KMS-11 (cell line): Measurements from ENCODE around the gene RNF8.

Experiments
- H2AFZ ChIP-seq: fragments of 200-600 bp; sonication (generic); 2 replicates; pipeline ENCODE4 v1.6.1; 2016; ENCODE audit warnings: antibody characterized with exemption, mixed run types, low read depth
- H3K27ac ChIP-seq: fragments of 200-600 bp; sonication (generic); 2 replicates; pipeline ENCODE4 v1.6.1; 2016; ENCODE audit warnings: mild to moderate bottlenecking, mixed run types
- H3K27me3 ChIP-seq: fragments of 200-600 bp; sonication (generic); 2 replicates; pipeline ENCODE4 v1.6.1; 2017; ENCODE audit warnings: mild to moderate bottlenecking, low read depth, mixed run types, moderate library complexity; ENCODE audit not compliant: insufficient read depth
- H3K36me3 ChIP-seq: fragments of 200-600 bp; sonication (generic); 2 replicates; pipeline ENCODE4 v1.6.1; 2017; ENCODE audit warnings: mild to moderate bottlenecking, mixed run types; ENCODE audit not compliant: insufficient read depth
- H3K4me1 ChIP-seq: fragments of 200-600 bp; sonication (generic); 2 replicates; pipeline ENCODE4 v1.6.1; 2016; ENCODE audit warnings: mild to moderate bottlenecking, low read depth, mixed run types; ENCODE audit not compliant: poor library complexity, severe bottlenecking
- H3K4me2 ChIP-seq: fragments of 200-600 bp; sonication (generic); 2 replicates; pipeline ENCODE4 v1.7.0; 2016; ENCODE audit warnings: mild to moderate bottlenecking, mixed run types
- H3K4me3 ChIP-seq: fragments of 200-600 bp; sonication (generic); IDR thresholded peaks from 2 replicates; pipeline ENCODE4 v1.6.1; 2017; ENCODE audit warnings: low read depth, low read length, mixed read lengths; ENCODE audit not compliant: insufficient read depth
- H3K79me2 ChIP-seq: fragments of 200-600 bp; sonication (generic); 2 replicates; pipeline ENCODE4 v1.6.1; 2016; ENCODE audit warnings: low read depth, mixed run types; ENCODE audit not compliant: insufficient read depth
- H3K9ac ChIP-seq: fragments of 200-600 bp; sonication (generic); 2 replicates; pipeline ENCODE4 v1.6.1; 2016; ENCODE audit warnings: mild to moderate bottlenecking, mixed run types
- H4K20me1 ChIP-seq: fragments of 200-600 bp; sonication (generic); 2 replicates; pipeline ENCODE4 v1.6.1; 2016; ENCODE audit warnings: mild to moderate bottlenecking, mixed run types; ENCODE audit not compliant: insufficient read depth
- TF ChIP-seq, protein P1 (sequence below): fragments of 200-600 bp; sonication (generic); conservative IDR thresholded peaks from 2 replicates; pipeline ENCODE4 v1.6.1; 2017; ENCODE audit warnings: low read depth, mild to moderate bottlenecking, antibody characterized with exemption, low read length, moderate library complexity, mixed read lengths

Gene RNF8

DNA sequence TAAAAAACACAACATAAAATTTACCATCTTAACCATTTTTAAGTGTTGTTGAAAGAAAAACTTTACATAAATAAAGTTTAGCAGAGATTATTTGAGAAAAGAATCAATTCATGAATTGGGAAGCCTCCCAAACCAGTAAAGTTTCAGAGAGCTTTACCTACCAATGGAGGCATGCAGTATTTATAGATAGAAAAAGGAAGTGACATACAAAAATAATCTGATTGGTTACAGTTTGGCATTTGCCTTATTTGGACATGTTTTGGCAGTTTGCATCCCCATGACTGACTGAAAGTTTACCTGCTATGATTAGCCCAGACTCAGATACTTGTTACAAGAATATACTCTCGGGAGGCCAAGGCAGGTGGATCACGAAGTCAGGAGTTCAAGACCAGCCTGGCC is 75.6 kb downstream of the RNF8 start:
- no peak overlapping the region for H3K9ac ChIP-seq
- peaks cover 23% of the 10 kb centered on the region for H3K4me1 ChIP-seq
- no peaks in the 10 kb centered on the region for H4K20me1 ChIP-seq
- peaks cover 10% of the 10 kb centered on the region; the same call in 1 of the 2 replicates for H3K79me2 ChIP-seq
- no peak overlapping the region for H3K4me3 ChIP-seq
- no peak overlapping the region for H3K27ac ChIP-seq
- H2AFZ ChIP-seq: no peak overlapping the region
- no peaks in the 10 kb centered on the region for H3K27me3 ChIP-seq
- H3K36me3 ChIP-seq: no peaks in the 10 kb centered on the region
- TF ChIP-seq, protein P1, sequence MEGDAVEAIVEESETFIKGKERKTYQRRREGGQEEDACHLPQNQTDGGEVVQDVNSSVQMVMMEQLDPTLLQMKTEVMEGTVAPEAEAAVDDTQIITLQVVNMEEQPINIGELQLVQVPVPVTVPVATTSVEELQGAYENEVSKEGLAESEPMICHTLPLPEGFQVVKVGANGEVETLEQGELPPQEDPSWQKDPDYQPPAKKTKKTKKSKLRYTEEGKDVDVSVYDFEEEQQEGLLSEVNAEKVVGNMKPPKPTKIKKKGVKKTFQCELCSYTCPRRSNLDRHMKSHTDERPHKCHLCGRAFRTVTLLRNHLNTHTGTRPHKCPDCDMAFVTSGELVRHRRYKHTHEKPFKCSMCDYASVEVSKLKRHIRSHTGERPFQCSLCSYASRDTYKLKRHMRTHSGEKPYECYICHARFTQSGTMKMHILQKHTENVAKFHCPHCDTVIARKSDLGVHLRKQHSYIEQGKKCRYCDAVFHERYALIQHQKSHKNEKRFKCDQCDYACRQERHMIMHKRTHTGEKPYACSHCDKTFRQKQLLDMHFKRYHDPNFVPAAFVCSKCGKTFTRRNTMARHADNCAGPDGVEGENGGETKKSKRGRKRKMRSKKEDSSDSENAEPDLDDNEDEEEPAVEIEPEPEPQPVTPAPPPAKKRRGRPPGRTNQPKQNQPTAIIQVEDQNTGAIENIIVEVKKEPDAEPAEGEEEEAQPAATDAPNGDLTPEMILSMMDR: no peak
- H3K4me2 ChIP-seq: no peak overlapping the region; the same call in 1 of the 2 replicates

DNA sequence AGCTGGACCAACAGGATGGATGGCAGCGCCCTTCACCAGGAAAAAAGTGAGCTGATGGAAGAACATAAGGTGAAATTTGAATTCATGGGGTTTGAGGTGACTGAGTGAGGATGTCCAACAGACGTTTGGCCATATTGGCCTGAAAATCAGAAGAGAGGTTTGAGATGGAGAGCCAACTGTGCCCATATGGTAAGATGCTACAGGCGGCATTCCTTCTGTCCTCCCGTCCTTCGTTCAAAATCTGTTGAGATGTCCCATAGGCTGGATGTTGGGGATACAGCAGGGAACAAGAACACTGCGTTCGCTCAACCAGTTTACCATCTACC is 78.8 kb downstream of the RNF8 start:
- peaks cover 29% of the 10 kb centered on the region for H3K4me1 ChIP-seq
- no peaks in the 10 kb centered on the region for H4K20me1 ChIP-seq
- no peaks in the 10 kb centered on the region for H3K27me3 ChIP-seq
- TF ChIP-seq, protein P1: no peak
- no peak overlapping the region for H3K4me3 ChIP-seq
- H2AFZ ChIP-seq: peak overlapping the region; percentile 93
- no peaks in the 10 kb centered on the region for H3K36me3 ChIP-seq
- peak overlapping the region; percentile 81; the same call in 1 of the 2 replicates for H3K9ac ChIP-seq
- peak overlapping the region; percentile 80 for H3K27ac ChIP-seq
- peak overlapping the region; percentile 87 for H3K4me2 ChIP-seq
- peaks cover 21% of the 10 kb centered on the region; the same call in 1 of the 2 replicates for H3K79me2 ChIP-seq

DNA sequence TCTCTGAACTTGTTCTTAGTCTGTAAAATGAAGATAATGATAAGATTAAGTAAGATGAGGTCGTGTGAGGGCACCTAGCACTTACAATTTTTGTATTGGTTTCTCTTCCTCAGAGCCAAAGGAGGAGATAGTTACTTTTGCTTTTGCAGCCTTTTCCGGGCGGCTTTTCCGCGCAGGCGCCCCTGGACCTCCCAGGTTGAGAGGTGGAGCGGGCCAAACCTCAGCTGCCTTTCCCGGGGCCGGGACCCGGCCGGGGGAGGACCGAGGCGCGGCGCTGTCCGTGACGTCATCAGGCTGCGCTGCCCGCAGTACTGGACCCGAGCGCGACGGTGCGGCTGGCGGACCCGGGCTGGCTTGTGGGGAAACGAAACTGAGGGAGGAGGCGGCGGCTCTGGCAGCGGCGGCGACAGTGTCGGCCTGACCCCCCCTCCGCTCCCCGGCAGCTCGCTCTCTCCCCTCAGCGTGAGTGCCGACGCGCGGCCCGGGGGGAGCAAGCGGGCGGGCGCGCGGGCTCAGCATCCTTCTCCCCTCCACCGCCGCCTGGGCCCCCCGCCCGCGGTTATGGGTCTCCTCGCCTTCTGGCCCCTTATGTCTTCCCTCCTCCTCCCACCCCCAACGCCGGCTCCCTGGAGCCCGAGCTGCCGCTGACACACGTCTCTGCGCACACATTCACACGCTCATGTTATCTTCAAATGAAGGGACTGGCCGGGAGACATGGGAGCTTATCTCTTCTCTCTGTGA is 79.3 kb downstream of the RNF8 start, which contains the start of gene CMTR1:
Gene CMTR1, plus strand, starts transcription at position 306 of the 741 bp plus-strand sequence. CDS start 2,409 bp downstream, outside the sequence.
- Histone ChIP-seq H3K27ac (peak within 1 kb of the TSS; percentile 80), H3K4me2 (peak within 1 kb of the TSS; percentile 87), H3K36me3 (no peaks in the 10 kb centered on the region), H4K20me1 (no peaks in the 10 kb centered on the region), H3K27me3 (no peaks in the 10 kb centered on the region), H3K79me2 (peaks cover 21% of the 10 kb centered on the region; the same call in 1 of the 2 replicates), H3K9ac (peak within 1 kb of the TSS; percentile 81), H3K4me3 (no peak within 1 kb of the TSS), H3K4me1 (peaks cover 29% of the 10 kb centered on the region), H2AFZ (peak within 1 kb of the TSS; percentile 93)
- TF ChIP-seq, protein P1: no peak

DNA sequence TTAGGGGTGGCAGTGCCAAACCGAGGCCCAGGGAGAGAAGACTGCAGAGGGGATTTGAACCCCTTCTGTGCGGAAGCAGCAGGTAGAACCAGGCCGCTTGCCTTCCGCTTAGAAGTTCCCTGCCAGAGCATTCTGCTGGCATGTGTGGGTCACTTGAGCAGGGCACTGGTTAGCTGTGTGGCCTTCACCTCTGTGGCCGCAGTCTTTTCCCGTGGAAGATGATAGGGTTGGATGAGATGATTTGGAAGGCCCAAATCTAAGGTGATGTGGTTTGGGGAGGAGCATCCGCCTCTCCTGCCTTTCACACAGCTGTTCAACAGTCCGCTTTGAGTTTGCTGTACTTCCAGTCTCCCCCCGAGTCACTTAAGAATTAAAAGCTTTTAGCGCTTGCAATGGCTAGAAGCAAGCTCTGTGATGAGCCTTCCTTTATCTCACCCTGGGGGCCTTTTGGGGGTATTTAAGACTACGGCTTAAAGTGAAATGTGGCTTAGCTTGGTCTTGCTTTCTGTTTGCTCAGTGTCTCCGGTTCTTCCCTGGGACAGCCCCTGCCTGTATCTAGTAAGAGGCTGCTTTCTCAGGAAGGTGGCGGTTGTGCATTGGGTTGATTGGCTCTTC is 80.0 kb downstream of the RNF8 start:
- Histone ChIP-seq H4K20me1 (no peaks in the 10 kb centered on the region), H3K4me3 (no peak overlapping the region), H3K79me2 (peaks cover 21% of the 10 kb centered on the region; the same call in 1 of the 2 replicates), H3K4me1 (peaks cover 29% of the 10 kb centered on the region), H3K27me3 (no peaks in the 10 kb centered on the region), H3K27ac (peak overlapping the region; percentile 80), H3K4me2 (peak overlapping the region; percentile 84), H2AFZ (peak overlapping the region; percentile 93), H3K9ac (peak overlapping the region; percentile 81), H3K36me3 (no peaks in the 10 kb centered on the region)
- TF ChIP-seq, protein P1: no peak
